ENCODE data around the gene SLC35G6. TPM values are rescaled to one million over a fixed set of nuclear protein-coding genes. Genes with fewer than 3 reads are reported as not detected.
A peak's percentile ranks its signal among the peaks of the same experiment; 100 is the strongest.

The SLC35G6 gene
- polyA plus RNA-seq, 2 of the 4 experiments (the other 2 are of a cell fraction) = not detected

DNA sequence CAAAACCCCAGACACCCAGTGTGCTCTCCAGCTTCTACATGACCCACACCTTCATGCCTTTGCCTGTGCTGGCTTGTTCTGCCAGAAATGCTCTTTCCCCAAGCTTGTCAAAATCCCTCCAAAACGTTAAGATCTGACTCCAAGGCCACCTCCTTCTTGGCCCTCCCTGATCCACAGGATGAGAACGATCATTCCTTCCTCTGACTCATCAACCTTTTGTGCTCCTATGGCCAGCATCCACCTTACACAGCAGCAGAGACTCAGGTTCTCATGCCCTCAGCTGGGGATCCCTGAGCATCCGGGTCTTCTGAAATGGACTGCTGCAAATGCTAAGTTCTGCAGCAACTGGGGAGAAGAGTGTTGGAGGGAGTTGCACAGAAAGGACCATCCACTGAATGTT, 4.8 kb upstream of the SLC35G6 start:
- CTCF ChIA-PET = interaction anchor here (0.8 to 3.6 kb wide), 16 partner anchors 9 to 180 kb away, joined by 3 to 33 read pairs (median 4); partner anchors contain the start of genes SENP3 and TMEM95
- Histone ChIP-seq H3K4me2 (peak overlapping the region; percentile 97; the same call in 2 of the 3 replicates), H3K4me3 (no peak overlapping the region), H3K9me3 (no peaks in the 10 kb centered on the region), H3K4me1 (peaks cover 36% of the 10 kb centered on the region), H3K27ac (peak overlapping the region in 1 of 2 experiments; percentile 100; a peak in 3 of 6 replicates)
- peak; percentile 22 to 26; a peak in 3 of 6 replicates for ATAC-seq
- peak; percentile 50 to 58 for DNase-seq (ENCODE audit: low read depth in 1 of 2, low spot score in 1 of 2)
- TF ChIP-seq FOSL2 (IDR thresholded peaks at IDR 0.05) = no peak
- TF ChIP-seq FOSL2 (CRISPR knock-in tag; IDR thresholded peaks at IDR 0.05) = peak; percentile 23; the same call in 1 of the 2 replicates
- TF ChIP-seq KDM1A (IDR thresholded peaks at IDR 0.05; ENCODE audit: low read depth) = no peak
- FAIRE-seq = peak; percentile 46
- 29% methylated on average over 3 of the region's 3 CpGs for WGBS (ENCODE audit: missing lambda C conversion rate)
- POLR2A ChIA-PET = interaction anchor here (1.3 to 1.7 kb wide), 2 partner anchors 8 to 20 kb away, joined by 3 to 10 read pairs; partner anchors contain the start of gene POLR2A

DNA sequence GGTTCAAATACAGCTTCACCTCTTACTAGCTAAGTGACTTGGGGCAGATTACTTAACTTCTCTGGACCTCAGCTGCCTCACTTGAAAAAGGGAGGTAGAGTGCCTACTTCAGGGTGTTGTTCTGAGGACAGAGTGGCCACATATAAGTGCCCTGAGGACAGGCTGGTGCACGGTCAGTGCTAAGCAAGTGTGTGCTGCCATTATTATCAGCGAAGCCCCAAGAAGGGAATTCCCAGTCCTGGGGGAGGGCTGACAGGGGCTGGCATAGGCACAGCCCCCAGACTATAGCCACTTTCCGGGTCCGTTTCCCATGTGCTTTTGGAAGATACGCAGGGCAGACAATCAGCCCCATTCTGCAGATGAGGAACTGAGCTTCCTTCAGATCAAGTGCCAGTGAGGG, 4.3 kb upstream of the SLC35G6 start:
- DNase-seq (ENCODE audit: low read depth in 1 of 2, low spot score in 1 of 2) (no peak), FAIRE-seq (no peak), ATAC-seq (no peak)
- 94% methylated on average over 5 of the region's 5 CpGs for WGBS (ENCODE audit: missing lambda C conversion rate)
- peak overlapping the region in 1 of 2 experiments; percentile 100; a peak in 3 of 6 replicates for H3K27ac ChIP-seq
- H3K4me3 ChIP-seq = no peak overlapping the region
- TF ChIP-seq HOXA7 (CRISPR knock-in tag; IDR thresholded peaks at IDR 0.05) = no peak
- no peak for TF ChIP-seq MYC (IDR thresholded peaks at IDR 0.05; ENCODE audit: borderline replicate concordance, low read length)
- TF ChIP-seq RAD21 (conservative IDR thresholded peaks at IDR 0.05 in 1 of 2, IDR thresholded peaks at IDR 0.05 in 1 of 2) = no peak
- no peak for TF ChIP-seq EHF (CRISPR knock-in tag; IDR thresholded peaks at IDR 0.05)
- TF ChIP-seq RFX5 (IDR thresholded peaks at IDR 0.05) = no peak
- TF ChIP-seq CEBPB (IDR thresholded peaks at IDR 0.05) = no peak
- no peak for TF ChIP-seq SREBF2 (IDR thresholded peaks at IDR 0.05)
- no peak for TF ChIP-seq NR3C1 (IDR thresholded peaks at IDR 0.05)
- TF ChIP-seq, protein P1, sequence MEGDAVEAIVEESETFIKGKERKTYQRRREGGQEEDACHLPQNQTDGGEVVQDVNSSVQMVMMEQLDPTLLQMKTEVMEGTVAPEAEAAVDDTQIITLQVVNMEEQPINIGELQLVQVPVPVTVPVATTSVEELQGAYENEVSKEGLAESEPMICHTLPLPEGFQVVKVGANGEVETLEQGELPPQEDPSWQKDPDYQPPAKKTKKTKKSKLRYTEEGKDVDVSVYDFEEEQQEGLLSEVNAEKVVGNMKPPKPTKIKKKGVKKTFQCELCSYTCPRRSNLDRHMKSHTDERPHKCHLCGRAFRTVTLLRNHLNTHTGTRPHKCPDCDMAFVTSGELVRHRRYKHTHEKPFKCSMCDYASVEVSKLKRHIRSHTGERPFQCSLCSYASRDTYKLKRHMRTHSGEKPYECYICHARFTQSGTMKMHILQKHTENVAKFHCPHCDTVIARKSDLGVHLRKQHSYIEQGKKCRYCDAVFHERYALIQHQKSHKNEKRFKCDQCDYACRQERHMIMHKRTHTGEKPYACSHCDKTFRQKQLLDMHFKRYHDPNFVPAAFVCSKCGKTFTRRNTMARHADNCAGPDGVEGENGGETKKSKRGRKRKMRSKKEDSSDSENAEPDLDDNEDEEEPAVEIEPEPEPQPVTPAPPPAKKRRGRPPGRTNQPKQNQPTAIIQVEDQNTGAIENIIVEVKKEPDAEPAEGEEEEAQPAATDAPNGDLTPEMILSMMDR (IDR thresholded peaks at IDR 0.05) = no peak
- TF ChIP-seq TFCP2L1 (CRISPR knock-in tag; IDR thresholded peaks at IDR 0.05) = no peak
- no peak for TF ChIP-seq KDM5A (IDR thresholded peaks at IDR 0.05)
- TF ChIP-seq CHD2 (IDR thresholded peaks at IDR 0.05; ENCODE audit: low read length, partially characterized antibody) = no peak
- TF ChIP-seq POLR2A (IDR thresholded peaks at IDR 0.05; ENCODE audit: low read length) = no peak
- TF ChIP-seq, protein P2, sequence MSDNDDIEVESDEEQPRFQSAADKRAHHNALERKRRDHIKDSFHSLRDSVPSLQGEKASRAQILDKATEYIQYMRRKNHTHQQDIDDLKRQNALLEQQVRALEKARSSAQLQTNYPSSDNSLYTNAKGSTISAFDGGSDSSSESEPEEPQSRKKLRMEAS (IDR thresholded peaks at IDR 0.05) = no peak
- no peak for TF ChIP-seq JUNB (IDR thresholded peaks at IDR 0.05)
- peak overlapping the region; percentile 97; the same call in 2 of the 3 replicates for H3K4me2 ChIP-seq
- peaks cover 36% of the 10 kb centered on the region for H3K4me1 ChIP-seq
- no peaks in the 10 kb centered on the region for H3K9me3 ChIP-seq
- CTCF ChIA-PET = interaction anchor here (0.6 to 3.6 kb wide), 10 partner anchors 15 to 180 kb away, joined by 3 to 33 read pairs (median 4); partner anchors contain the start of gene SENP3
- POLR2A ChIA-PET = no interaction called here

DNA sequence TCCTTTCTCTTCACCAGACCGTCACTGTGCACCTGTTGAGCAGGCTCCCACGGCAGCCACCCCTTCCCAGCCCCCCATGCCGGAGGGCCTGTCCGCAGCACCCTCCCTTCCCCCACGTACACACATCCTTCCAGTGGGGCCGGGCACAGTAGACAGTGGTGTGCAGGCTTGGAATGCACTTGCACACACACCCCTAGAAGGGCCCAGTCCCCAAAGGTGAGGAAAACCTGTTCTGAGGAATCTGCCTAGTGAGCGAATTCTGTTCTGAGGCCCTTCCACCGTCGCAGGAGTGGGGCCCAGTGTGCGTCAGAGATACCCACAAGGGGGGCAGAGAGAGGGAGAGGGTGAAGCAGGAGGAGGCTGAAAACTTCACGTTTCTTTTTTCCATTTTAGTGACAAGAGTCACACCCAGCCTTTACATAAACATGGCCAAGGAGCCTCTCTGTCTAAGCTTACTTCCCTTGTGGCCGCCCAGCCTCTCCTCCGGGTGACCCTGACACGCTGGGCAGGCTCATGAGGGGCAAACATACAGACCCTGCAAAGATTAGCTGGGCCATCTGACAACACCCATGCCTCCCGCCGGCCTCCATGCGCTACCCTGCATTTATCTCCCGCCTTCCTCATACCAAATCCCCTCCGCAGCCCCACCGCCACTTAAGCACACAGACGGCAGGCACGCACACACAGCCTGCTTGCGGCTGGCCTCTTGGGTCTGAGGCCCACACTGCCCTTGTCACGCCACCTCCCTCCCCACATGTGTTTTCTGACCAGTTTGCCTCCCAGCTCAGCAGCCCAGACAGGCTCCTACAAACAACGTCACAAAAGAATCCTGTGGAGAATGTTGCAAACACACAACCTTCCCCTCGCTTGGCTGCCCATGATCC, 3.6 kb upstream of the SLC35G6 start:
- 0 out of 6 replicates have a peak, but pooled peaks of 1 of the 2 experiments have one; percentile 3 for ATAC-seq
- FAIRE-seq = no peak
- H3K4me3 ChIP-seq = peak overlapping the region; percentile 82; the same call in 1 of the 3 replicates
- H3K27ac ChIP-seq = peak overlapping the region in 1 of 2 experiments; percentile 100; a peak in 3 of 6 replicates
- TF ChIP-seq, protein P3, sequence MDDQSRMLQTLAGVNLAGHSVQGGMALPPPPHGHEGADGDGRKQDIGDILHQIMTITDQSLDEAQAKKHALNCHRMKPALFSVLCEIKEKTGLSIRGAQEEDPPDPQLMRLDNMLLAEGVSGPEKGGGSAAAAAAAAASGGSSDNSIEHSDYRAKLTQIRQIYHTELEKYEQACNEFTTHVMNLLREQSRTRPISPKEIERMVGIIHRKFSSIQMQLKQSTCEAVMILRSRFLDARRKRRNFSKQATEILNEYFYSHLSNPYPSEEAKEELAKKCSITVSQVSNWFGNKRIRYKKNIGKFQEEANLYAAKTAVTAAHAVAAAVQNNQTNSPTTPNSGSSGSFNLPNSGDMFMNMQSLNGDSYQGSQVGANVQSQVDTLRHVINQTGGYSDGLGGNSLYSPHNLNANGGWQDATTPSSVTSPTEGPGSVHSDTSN (IDR thresholded peaks at IDR 0.05) = no peak
- TF ChIP-seq MAFK (IDR thresholded peaks at IDR 0.05; ENCODE audit: partially characterized antibody) = peak; percentile 53
- H3K4me1 ChIP-seq = peaks cover 36% of the 10 kb centered on the region
- CTCF ChIA-PET = interaction anchor here (0.6 to 4.5 kb wide), 9 partner anchors 15 to 181 kb away, joined by 3 to 33 read pairs (median 4); partner anchors contain the start of gene SENP3
- POLR2A ChIA-PET = no interaction called here
- peak in 1 of 2 experiments; percentile 24 for DNase-seq (ENCODE audit: low read depth in 1 of 2, low spot score in 1 of 2)
- 85% methylated on average over 26 of the region's 26 CpGs for WGBS (ENCODE audit: missing lambda C conversion rate)
- H3K9me3 ChIP-seq = no peaks in the 10 kb centered on the region
- H3K4me2 ChIP-seq = peak overlapping the region; percentile 97

Data from A549 (cell line).